ENCODE measurements around the gene CDRT4.

The CDRT4 gene

DNA sequence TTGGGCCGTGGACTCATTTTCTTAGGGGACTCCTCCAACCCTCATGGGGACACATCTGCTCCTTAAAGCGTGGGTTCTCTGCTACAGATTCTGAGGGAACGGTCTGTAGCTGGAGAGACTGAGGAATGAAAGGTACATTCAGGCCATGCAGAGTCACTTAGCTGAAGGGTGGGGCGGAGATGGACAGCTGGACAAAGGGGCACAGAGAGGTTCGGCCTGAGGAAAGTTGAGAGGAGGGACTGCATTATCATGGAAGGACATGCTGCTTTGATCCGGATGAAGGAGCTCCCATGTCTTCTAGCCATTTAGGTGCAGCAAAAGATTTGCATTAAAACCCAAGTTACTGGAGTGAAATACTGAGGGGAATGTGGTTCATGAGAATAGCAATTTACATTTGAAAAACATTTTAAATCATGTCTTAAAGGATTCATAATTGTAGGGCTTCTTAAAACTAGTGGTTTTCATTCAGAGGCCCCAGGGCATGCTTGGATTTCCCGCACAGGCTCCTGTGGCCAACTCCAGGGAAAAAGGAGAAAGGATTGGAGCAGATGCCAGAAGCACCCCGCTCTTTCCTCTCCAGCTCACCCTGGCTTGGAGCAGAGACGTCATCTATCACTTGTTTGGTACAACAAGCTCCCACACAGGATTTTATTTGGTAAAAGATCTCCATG, 54.2 kb downstream of the CDRT4 start:
- Mint-ChIP-seq H3K4me3 (no peak overlapping the region), H3K27me3 (ENCODE audit: low read depth) (no peaks in the 10 kb centered on the region), H3K27ac (no peak overlapping the region), H3K9me3 (no peaks in the 10 kb centered on the region), H3K4me1 (ENCODE audit: low read depth) (peaks cover 3% of the 10 kb centered on the region), H3K36me3 (ENCODE audit: low read depth) (no peaks in the 10 kb centered on the region)
- no peak for DNase-seq (ENCODE audit: low spot score)

DNA sequence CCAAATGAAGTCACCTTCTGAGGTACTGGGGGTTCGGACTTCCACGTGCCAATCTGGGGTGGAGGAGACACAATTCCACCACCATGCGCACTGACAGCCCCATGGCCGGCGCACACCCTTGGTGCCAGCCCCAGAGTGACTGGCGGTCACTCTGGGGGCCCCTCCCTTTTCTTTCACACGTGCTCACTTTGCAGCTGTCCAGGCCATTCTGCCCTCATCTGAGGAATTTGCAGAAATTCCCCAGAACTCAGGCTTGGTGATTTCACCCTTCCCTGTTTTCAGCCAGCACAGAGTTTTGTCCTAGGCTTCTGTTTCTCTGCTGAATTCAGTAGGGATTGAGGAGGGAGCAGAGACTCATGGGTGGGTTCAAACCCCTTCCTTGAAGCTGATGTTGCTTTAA, 54.8 kb downstream of the CDRT4 start:
- H3K9me3 Mint-ChIP-seq: no peaks in the 10 kb centered on the region
- H3K36me3 Mint-ChIP-seq (ENCODE audit: low read depth): no peaks in the 10 kb centered on the region
- no peak overlapping the region for H3K27ac Mint-ChIP-seq
- no peak for DNase-seq (ENCODE audit: low spot score)
- no peak overlapping the region for H3K4me3 Mint-ChIP-seq
- H3K4me1 Mint-ChIP-seq (ENCODE audit: low read depth): peaks cover 3% of the 10 kb centered on the region
- H3K27me3 Mint-ChIP-seq (ENCODE audit: low read depth): no peaks in the 10 kb centered on the region

DNA sequence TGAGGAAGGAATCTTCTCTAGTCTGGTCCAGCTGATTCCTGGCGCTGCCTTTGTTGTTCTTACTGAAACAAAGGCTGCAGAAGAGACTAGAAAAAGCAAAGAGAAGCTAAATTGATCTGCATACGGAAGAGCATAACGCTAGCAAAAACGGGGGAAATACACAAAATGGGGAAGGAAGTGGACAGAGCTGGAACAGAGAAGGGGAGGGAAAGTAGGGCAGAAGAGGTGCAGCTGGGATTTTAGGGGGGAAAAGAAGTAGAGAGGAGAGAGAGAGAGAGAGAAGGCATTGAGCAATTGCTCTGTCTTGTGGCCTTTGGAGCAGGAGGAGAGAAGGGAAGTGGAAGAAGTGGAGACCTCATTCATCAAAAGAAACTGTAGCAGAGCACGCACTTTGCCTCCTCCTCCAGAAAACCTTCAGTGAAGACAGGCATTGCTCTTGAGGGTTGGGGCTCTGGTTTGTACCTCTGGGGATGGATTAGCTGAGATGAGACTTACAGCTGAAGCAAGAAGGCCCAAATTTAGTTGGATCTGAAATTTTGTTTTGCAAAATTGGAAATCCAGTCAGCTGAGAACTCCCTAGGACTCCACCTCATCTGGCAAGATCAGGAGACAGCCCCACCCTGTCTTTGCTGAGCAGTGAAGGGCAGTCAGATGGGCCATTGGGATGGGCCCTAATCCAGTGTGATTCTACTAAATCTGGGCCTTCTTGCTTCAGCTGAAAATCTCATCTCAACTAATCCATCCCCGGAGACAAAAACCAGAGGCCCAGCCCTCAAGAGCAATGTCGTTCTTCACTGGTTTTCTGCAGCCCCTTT, 55.8 kb downstream of the CDRT4 start:
- no peak overlapping the region for H3K4me3 Mint-ChIP-seq
- H3K27ac Mint-ChIP-seq: no peak overlapping the region

DNA sequence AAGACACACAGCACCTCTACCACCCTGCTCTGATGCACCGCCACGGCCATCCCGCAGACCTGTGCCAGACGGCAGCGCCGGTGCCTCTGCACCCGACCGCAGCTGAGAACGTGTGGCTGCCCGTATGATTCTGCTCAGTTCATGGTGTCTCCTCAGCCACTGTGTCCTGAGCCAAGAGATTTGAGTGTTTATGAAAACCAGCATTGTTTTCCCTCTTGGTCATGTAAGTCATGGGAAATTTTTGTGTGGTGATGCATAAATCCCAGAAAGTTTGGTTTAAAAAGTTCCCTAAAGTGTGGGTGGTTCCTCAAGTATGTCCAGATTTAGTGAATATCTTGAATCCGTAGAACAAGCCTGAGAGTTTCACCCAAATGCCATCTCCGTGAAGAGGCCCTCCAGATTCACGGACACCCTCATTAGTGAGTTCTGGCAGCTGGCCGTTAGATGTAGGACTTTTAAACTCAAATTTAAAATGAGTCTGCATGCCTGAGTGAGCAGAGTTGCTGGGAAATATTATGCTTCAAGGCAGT, 57.6 kb downstream of the CDRT4 start:
- no peak overlapping the region for H3K4me3 Mint-ChIP-seq
- DNase-seq (ENCODE audit: low spot score): no peak
- no peak overlapping the region for H3K27ac Mint-ChIP-seq

More for the DNA sequence above, 55.8 kb downstream of the CDRT4 start:
- Mint-ChIP-seq H3K27me3 (ENCODE audit: low read depth) (no peaks in the 10 kb centered on the region), H3K4me1 (ENCODE audit: low read depth) (peaks cover 3% of the 10 kb centered on the region), H3K36me3 (ENCODE audit: low read depth) (no peaks in the 10 kb centered on the region), H3K9me3 (no peaks in the 10 kb centered on the region)
- DNase-seq (ENCODE audit: low spot score): no peak

DNA sequence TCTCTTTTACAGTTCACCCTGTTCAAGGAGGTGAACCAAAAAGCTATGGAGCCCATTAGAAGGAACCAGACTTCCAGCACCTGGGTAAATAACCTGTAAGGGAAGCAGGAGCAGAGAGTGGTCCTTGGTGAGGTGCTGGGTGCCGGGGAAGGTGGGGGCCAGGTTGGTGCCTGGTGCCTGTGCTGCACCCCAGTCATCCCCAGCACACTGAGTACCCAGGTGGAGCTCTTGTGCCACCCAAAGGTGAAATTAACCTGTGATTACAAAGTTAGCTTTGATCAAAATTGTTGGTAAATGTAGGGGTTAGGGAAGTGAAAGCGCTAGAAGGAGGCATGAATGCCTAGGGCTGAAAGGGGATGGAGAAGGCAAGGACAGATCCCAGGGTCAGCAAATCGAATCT, 58.6 kb downstream of the CDRT4 start:
- Mint-ChIP-seq H3K36me3 (ENCODE audit: low read depth) (no peaks in the 10 kb centered on the region), H3K27me3 (ENCODE audit: low read depth) (no peaks in the 10 kb centered on the region), H3K27ac (no peak overlapping the region)

More for the DNA sequence above, 57.6 kb downstream of the CDRT4 start:
- H3K9me3 Mint-ChIP-seq: no peaks in the 10 kb centered on the region
- peaks cover 3% of the 10 kb centered on the region for H3K4me1 Mint-ChIP-seq (ENCODE audit: low read depth)
- no peaks in the 10 kb centered on the region for H3K36me3 Mint-ChIP-seq (ENCODE audit: low read depth)
- no peaks in the 10 kb centered on the region for H3K27me3 Mint-ChIP-seq (ENCODE audit: low read depth)

DNA sequence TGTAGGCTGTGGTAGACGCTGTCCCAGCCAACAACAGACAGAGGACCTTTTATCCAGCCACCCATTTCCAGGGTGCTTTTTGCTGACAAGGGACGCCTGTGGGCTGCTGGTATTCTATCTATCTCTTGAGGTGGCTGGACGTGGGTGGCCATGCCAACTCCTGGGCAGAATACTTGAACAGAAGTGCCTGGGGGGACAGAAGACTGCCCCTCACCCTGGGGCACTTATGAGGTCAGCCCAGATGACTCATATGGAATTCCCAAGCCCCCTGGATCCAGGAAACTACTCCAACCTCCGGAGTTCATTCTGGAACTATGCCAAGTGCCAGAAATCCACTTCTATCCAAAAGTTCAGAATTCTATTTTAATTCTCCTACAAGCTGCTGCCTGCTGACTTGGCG, 61.3 kb downstream of the CDRT4 start:
- no peak for DNase-seq (ENCODE audit: low spot score)
- Mint-ChIP-seq H3K27me3 (ENCODE audit: low read depth) (no peaks in the 10 kb centered on the region), H3K4me1 (ENCODE audit: low read depth) (no peaks in the 10 kb centered on the region), H3K9me3 (no peaks in the 10 kb centered on the region), H3K27ac (no peak overlapping the region), H3K4me3 (no peak overlapping the region), H3K36me3 (ENCODE audit: low read depth) (no peaks in the 10 kb centered on the region)

More for the DNA sequence above, 58.6 kb downstream of the CDRT4 start:
- Mint-ChIP-seq H3K4me3 (no peak overlapping the region), H3K4me1 (ENCODE audit: low read depth) (peaks cover 3% of the 10 kb centered on the region), H3K9me3 (no peaks in the 10 kb centered on the region)
- DNase-seq (ENCODE audit: low spot score): no peak

DNA sequence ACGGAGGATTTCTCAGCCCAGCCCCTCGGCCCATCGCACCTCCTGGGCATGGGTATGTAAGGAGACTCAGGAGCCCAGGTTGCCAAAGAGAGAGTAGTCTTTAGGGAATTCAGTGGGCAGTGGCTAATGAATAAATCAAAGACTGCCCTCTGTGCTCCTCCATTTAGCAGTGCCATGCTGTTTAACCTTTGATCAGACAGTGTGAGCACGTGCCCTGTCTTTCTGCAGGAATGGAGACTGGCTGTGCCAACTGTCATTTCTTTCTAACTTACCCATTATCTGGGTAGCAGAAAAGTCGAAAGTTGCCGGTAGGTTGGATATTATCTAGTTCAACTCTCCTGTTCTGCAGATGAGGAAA, 62.4 kb downstream of the CDRT4 start:
- H3K36me3 Mint-ChIP-seq (ENCODE audit: low read depth): no peaks in the 10 kb centered on the region
- no peaks in the 10 kb centered on the region for H3K9me3 Mint-ChIP-seq
- H3K27ac Mint-ChIP-seq: no peak overlapping the region
- no peak for DNase-seq (ENCODE audit: low spot score)
- H3K4me3 Mint-ChIP-seq: no peak overlapping the region
- no peaks in the 10 kb centered on the region for H3K4me1 Mint-ChIP-seq (ENCODE audit: low read depth)
- no peaks in the 10 kb centered on the region for H3K27me3 Mint-ChIP-seq (ENCODE audit: low read depth)

DNA sequence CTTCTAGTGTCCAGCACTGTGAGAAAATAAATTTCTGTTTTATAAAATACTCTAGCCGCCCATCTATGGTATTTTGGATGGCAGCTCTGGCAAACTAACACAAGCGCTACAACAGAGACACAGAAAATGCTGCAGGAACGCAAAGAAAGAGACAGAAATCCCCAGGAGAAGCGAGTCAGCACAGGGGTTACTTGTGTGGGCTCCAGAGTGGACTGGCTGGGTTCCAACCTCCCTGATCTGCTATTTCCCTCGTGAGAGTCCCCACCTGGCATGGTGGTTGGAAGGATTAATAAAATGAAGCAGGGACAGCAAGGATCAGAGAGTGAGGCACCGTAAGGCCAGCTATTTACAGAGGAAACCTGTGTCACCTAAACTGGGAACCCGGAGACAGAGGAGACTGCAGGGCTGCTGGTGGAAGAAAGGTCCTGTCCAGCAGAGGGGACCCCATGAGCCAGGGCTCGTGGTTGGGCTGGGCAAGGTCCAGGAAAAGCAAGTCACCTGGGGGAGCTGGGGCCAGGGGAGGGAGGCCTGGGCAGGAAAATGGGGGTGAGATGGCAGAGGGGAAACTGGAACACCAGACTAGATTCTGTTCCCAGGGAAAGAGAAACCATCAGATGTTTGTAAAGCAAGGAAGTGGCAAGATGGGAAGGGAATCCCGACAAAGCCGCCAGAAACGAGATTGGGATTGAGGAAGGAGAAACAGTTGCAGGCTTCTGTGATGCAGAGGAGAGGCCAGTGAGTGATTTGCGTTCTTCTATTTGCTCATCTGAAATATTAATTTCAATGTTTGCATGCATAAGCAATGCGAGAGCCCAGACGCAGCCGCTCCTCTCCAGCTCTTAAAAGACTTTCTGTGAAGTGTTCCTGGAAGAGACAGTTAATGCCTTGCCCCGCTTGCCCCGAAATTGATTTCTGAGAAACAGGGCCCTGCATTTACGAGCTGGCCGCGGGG, 63.0 kb downstream of the CDRT4 start:
- no peaks in the 10 kb centered on the region for H3K4me1 Mint-ChIP-seq (ENCODE audit: low read depth)
- H3K9me3 Mint-ChIP-seq: no peaks in the 10 kb centered on the region
- H3K4me3 Mint-ChIP-seq: no peak overlapping the region
- H3K27me3 Mint-ChIP-seq (ENCODE audit: low read depth): no peaks in the 10 kb centered on the region
- no peaks in the 10 kb centered on the region for H3K36me3 Mint-ChIP-seq (ENCODE audit: low read depth)
- no peak for DNase-seq (ENCODE audit: low spot score)
- no peak overlapping the region for H3K27ac Mint-ChIP-seq

DNA sequence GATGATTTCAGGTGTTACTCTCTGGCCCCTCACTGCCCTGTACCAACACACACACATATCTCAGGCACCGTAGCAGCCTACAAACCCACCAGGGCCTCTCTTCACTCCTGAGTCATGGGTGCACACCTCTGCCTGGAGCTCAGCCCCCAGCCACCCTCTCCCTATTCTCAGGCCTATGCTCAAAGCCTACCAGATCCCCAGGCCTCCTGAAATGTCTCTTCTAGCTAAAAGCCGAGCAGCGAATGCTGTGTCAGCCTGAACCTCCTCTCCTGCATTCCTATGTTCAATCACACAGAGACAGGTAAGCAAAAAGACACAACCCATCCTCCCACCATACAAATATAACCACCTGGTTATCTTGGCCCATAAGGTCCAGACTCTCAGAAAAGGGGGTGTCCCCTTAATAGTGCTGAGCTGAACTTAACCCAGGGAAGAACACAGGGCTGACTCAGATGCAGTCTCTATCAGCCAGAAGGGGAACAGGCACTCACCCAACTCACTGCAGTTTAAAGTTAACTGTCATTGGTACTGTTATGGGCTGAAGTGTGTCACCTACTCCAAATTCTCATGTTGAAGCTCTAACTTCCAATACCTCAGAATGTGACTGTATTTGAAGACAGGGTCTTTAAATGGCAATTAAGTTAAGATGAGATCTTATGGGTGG, 64.0 kb downstream of the CDRT4 start:
- no peaks in the 10 kb centered on the region for H3K36me3 Mint-ChIP-seq (ENCODE audit: low read depth)

DNA sequence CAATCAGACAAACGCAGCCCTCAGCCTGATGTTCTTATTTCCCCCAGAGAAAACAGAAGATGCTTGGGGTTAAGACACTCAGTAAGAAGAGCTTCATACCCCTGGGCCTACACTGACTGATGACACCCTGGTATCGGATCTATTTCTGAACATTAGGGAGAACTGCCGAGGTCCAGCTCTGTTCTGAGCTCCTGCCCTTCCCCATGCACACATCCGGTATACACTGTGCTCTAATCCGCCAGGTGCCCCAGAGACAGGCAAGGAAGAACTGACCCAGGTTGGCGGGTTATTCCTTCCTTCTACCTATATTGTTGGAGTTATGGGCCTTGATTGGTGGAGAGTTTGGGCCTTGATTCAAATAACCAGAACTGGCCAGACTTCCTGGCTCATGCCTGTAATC, 68.0 kb downstream of the CDRT4 start:
- Mint-ChIP-seq H3K4me1 (ENCODE audit: low read depth) (no peaks in the 10 kb centered on the region), H3K9me3 (no peaks in the 10 kb centered on the region), H3K27me3 (ENCODE audit: low read depth) (peaks cover 6% of the 10 kb centered on the region), H3K4me3 (no peak overlapping the region), H3K36me3 (ENCODE audit: low read depth) (no peaks in the 10 kb centered on the region), H3K27ac (no peak overlapping the region)
- DNase-seq (ENCODE audit: low spot score): no peak

More for the DNA sequence above, 64.0 kb downstream of the CDRT4 start:
- no peak overlapping the region for H3K4me3 Mint-ChIP-seq
- peaks cover 6% of the 10 kb centered on the region for H3K27me3 Mint-ChIP-seq (ENCODE audit: low read depth)
- no peaks in the 10 kb centered on the region for H3K4me1 Mint-ChIP-seq (ENCODE audit: low read depth)
- H3K9me3 Mint-ChIP-seq: no peaks in the 10 kb centered on the region
- no peak for DNase-seq (ENCODE audit: low spot score)
- no peak overlapping the region for H3K27ac Mint-ChIP-seq

DNA sequence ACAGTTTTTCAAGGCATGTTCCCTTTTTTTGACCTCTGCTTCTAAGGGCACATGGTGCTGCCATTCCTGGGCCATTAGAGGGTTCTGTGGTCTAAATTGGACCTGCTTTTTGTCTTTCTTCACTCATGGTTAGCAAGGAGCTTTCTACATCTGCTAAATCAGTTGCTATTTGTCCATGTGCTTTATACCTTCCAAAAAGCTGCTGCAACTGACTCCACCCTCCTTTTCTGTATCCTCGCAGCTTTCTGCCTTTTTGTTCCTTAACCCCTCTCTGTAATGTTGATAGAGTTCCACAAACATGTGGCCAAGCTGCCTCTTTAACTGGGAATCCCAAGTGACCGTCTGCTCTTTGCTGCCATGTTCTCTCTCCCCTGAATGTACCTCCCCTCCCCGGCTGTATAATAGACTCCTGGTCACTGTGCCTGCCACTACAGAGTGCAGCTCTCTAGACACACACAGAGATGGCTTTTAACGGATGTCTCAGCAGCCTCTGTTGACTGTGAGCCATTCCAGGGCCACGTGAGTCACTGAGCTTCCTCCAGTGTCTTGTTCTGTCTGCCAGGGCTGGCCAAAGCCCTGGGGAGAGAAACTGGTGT, 68.6 kb downstream of the CDRT4 start:
- Mint-ChIP-seq H3K27me3 (ENCODE audit: low read depth) (peaks cover 6% of the 10 kb centered on the region), H3K4me1 (ENCODE audit: low read depth) (no peaks in the 10 kb centered on the region), H3K27ac (no peak overlapping the region), H3K4me3 (no peak overlapping the region), H3K36me3 (ENCODE audit: low read depth) (no peaks in the 10 kb centered on the region), H3K9me3 (no peaks in the 10 kb centered on the region)
- no peak for DNase-seq (ENCODE audit: low spot score)

DNA sequence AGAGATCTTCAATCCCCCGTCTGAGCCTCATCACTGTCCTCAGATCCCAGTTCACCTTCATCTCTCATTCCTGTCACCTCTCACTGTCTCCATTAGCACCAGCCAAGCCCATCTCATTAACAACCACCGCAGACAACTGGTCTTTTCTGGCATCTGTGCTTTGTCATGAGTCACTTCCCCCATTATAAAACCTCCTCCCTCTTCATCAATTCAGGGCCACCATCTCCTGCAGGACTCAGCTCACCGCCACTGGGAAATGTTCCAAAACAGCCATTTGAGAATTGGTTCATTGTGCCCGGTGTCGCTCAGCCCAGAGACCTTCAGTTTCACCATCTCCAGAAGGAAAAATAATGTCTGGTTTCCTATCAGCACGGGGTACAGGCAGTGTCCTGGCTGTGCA, 69.1 kb downstream of the CDRT4 start:
- no peak for DNase-seq (ENCODE audit: low spot score)
- Mint-ChIP-seq H3K27me3 (ENCODE audit: low read depth) (peaks cover 6% of the 10 kb centered on the region), H3K27ac (no peak overlapping the region), H3K36me3 (ENCODE audit: low read depth) (no peaks in the 10 kb centered on the region), H3K9me3 (no peaks in the 10 kb centered on the region), H3K4me3 (no peak overlapping the region), H3K4me1 (ENCODE audit: low read depth) (no peaks in the 10 kb centered on the region)

DNA sequence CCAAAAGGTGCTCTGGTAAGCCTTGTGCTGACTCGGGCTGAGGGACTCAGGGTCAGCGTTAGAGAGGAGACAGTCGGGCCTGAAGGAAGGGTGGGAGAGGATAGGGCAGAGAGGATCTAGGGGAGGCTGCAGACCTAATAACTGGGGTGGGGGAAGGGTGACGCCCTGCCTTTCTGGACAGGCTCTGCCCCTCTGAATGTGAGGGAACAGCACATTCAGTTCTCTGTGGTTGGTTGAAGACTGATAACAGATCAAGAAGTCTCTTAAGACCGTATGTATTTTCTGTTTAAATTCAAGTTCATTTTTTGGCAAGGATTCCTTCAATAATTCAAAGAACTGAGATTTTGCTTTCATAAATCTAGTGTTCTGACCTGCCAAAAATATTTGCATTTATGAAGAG, 69.8 kb downstream of the CDRT4 start:
- no peaks in the 10 kb centered on the region for H3K4me1 Mint-ChIP-seq (ENCODE audit: low read depth)
- no peak for DNase-seq (ENCODE audit: low spot score)
- no peak overlapping the region for H3K4me3 Mint-ChIP-seq
- H3K27me3 Mint-ChIP-seq (ENCODE audit: low read depth): peaks cover 6% of the 10 kb centered on the region
- H3K36me3 Mint-ChIP-seq (ENCODE audit: low read depth): no peaks in the 10 kb centered on the region
- no peaks in the 10 kb centered on the region for H3K9me3 Mint-ChIP-seq
- no peak overlapping the region for H3K27ac Mint-ChIP-seq
